H1 (cell line): ENCODE data around the gene PRDX5. TPM values are rescaled to one million over a fixed set of nuclear protein-coding genes. Genes with fewer than 3 reads are reported as not detected.

Experiments
- CBX8 ChIP-seq: fragments of 300-800, 300-1000 bp; sonication (generic); IDR thresholded peaks from 2 replicates; pipeline ENCODE4 v1.7.1; 2016; ENCODE audit warnings: low read depth, low read length, borderline replicate concordance
- CREB1 ChIP-seq: IDR thresholded peaks from 2 replicates; pipeline ENCODE4 v1.6.1; 2012; ENCODE audit warnings: inconsistent platforms
- FOSL1 ChIP-seq: IDR thresholded peaks from 2 replicates; pipeline ENCODE4 v1.6.1; 2011; ENCODE audit warnings: mild to moderate bottlenecking, low read depth, low read length, moderate library complexity; ENCODE audit not compliant: insufficient read depth
- KDM5A ChIP-seq: fragments of 200-600 bp; IDR thresholded peaks from 2 replicates; pipeline ENCODE4 v1.7.1; 2012; ENCODE audit warnings: mild to moderate bottlenecking, low read length, inconsistent platforms, mixed read lengths
- MAFK ChIP-seq: IDR thresholded peaks from 2 replicates; pipeline ENCODE4 v1.6.1; 2012; ENCODE audit warnings: low read depth, mild to moderate bottlenecking, improper control_type of control experiment, low read length
- NANOG ChIP-seq: IDR thresholded peaks from 2 replicates; pipeline ENCODE4 v1.6.1; 2011; ENCODE audit warnings: low read length, low read depth, mild to moderate bottlenecking, inconsistent platforms; ENCODE audit not compliant: insufficient read depth, poor library complexity, severe bottlenecking
- POLR2A ChIP-seq, 2 experiments: IDR thresholded peaks; 1 replicate in 1 of 2; 2 replicates in 1 of 2; pipeline ENCODE4 v1.6.1; 2011; ENCODE audit warnings: low read depth in 2 of 2, low read length in 2 of 2, mild to moderate bottlenecking in 2 of 2; ENCODE audit errors: control extremely low read depth in 1 of 2
- POLR2AphosphoS5 ChIP-seq: IDR thresholded peaks from 2 replicates; pipeline ENCODE4 v1.6.1; 2011; ENCODE audit warnings: low read depth, low read length
- RBBP5 ChIP-seq: IDR thresholded peaks from 2 replicates; pipeline ENCODE4 v1.7.1; 2012; ENCODE audit warnings: low read depth, mild to moderate bottlenecking, inconsistent platforms, low read length, moderate library complexity, borderline replicate concordance
- RXRA ChIP-seq: IDR thresholded peaks from 2 replicates; pipeline ENCODE4 v1.6.1; 2011; ENCODE audit warnings: low read depth, mild to moderate bottlenecking, low read length, moderate library complexity; ENCODE audit not compliant: insufficient read depth
- SIN3A ChIP-seq, 2 experiments: IDR thresholded peaks in 1 of 2; conservative IDR thresholded peaks in 1 of 2; 2 replicates each; pipeline ENCODE4 v1.6.1; 2011 to 2012; ENCODE audit warnings: low read length in 2 of 2, improper control_type of control experiment in 1 of 2, low read depth in 1 of 2, mild to moderate bottlenecking in 1 of 2
- SIRT6 ChIP-seq: IDR thresholded peaks from one replicate; pipeline ENCODE4 v1.7.1; 2012; ENCODE audit warnings: low read length, inconsistent platforms
- SP4 ChIP-seq: IDR thresholded peaks from 2 replicates; pipeline ENCODE4 v1.6.1; 2012; ENCODE audit warnings: low read length, inconsistent platforms
- TAF7 ChIP-seq: optimal IDR thresholded peaks from 2 replicates; pipeline ENCODE3; 2011; ENCODE audit warnings: low read depth, mild to moderate bottlenecking, inconsistent platforms, low read length, moderate library complexity, borderline replicate concordance
- TBP ChIP-seq: IDR thresholded peaks from 2 replicates; pipeline ENCODE4 v1.6.1; 2011; ENCODE audit warnings: low read depth, low read length, improper control_type of control experiment
- polyA plus RNA-seq, 7 experiments: library from polyadenylated mRNA; depleted of rRNA in 3 of 7; stranded (reverse) in 5 of 7; unstranded in 2 of 7; fragments of >200 nt in 5 of 7; fragments of 200-250 nt in 2 of 7; gene quantifications; 1 replicate in 5 of 7; 2 replicates in 1 of 7; 4 replicates in 1 of 7; pipeline versions ENCODE4 v1.2.1 to v1.2.3, GENCODE V29; 2011 to 2013; ENCODE audit warnings: missing spikeins in 2 of 7, mixed read lengths in 2 of 7
- total RNA-seq: library from RNA; stranded (reverse); fragmentation: NEBNext Ultra II Directional; extraction: Animal tissue kit (Norgen Biotek cat#: 25700); gene quantifications from 2 replicates; pipeline ENCODE4 v1.2.1, GENCODE V29; 2021
- TF ChIP-seq, protein P1 (sequence below): IDR thresholded peaks from 2 replicates; pipeline ENCODE4 v1.6.1; 2012; ENCODE audit warnings: low read length, inconsistent platforms
- TF ChIP-seq, protein P2 (sequence below): IDR thresholded peaks from 2 replicates; pipeline ENCODE4 v1.6.1; 2012; ENCODE audit warnings: inconsistent platforms

Gene PRDX5
- total and polyA plus RNA-seq, 2 of the 8 experiments (the other 6 are each of a cell fraction or from before 2014, with no cell fraction given), result 201 to 582 TPM

DNA sequence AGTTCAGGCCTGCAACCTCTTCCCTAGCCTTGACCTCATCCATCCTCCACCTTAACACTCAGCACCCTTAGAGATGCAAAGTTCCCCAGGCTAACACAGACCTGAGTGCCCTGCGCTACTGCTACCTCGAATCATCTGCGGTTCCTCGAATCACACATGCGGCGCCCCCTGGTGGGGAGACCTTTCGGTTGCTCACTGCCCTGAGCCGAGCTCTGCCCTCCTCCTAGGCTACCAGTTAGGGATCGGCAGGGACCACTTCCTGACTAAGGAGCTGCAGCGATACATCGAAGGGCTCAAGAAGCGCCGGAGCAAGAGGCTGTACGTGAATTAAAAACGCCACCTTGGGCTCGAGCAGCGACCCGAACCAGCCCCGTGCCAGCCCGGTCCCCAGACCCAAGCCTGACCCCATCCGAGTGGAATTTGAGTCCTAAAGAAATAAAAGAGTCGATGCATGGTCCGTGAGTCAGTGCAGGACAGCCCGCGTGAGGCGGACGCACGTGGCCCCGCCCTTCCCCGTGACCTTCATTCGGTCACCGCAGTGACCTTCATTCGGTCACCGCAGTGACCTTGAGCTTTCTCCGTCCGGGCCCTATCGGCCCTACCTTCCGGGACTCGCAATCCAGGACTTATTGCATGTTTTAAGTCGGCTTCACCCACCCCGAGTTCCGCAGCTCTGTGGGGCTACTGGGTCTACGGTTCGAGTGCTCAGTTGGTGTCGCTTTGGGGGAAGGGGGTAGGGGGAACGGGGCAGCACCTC lies 13.4 kb upstream of the PRDX5 start (continued):
- TF ChIP-seq POLR2A (IDR thresholded peaks at IDR 0.05; ENCODE audit: control extremely low read depth in 1 of 2, low read depth in 2 of 2, low read length in 2 of 2), result peak in 1 of 2 experiments; percentile 95; a peak in 2 of 3 replicates
- 0 out of 2 replicates have a peak, but pooled peaks have one; percentile 25 for TF ChIP-seq CREB1
- TF ChIP-seq TBP, result peak; percentile 60
- TF ChIP-seq RXRA, result no peak
- TF ChIP-seq SP4, result peak; percentile 39; the same call in 1 of the 2 replicates
- no peak for TF ChIP-seq CBX8
- peak; percentile 58 to 80; a peak in 1 of 4 replicates for TF ChIP-seq SIN3A (conservative IDR thresholded peaks at IDR 0.05 in 1 of 2, IDR thresholded peaks at IDR 0.05 in 1 of 2; ENCODE audit: low read depth in 1 of 2, low read length in 2 of 2)
- no peak for TF ChIP-seq KDM5A
- TF ChIP-seq NANOG, result peak; percentile 35
- TF ChIP-seq SIRT6, result no peak
- TF ChIP-seq, protein P1, sequence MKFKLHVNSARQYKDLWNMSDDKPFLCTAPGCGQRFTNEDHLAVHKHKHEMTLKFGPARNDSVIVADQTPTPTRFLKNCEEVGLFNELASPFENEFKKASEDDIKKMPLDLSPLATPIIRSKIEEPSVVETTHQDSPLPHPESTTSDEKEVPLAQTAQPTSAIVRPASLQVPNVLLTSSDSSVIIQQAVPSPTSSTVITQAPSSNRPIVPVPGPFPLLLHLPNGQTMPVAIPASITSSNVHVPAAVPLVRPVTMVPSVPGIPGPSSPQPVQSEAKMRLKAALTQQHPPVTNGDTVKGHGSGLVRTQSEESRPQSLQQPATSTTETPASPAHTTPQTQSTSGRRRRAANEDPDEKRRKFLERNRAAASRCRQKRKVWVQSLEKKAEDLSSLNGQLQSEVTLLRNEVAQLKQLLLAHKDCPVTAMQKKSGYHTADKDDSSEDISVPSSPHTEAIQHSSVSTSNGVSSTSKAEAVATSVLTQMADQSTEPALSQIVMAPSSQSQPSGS, result 0 out of 2 replicates have a peak, but pooled peaks have one; percentile 39
- TF ChIP-seq, protein P2, sequence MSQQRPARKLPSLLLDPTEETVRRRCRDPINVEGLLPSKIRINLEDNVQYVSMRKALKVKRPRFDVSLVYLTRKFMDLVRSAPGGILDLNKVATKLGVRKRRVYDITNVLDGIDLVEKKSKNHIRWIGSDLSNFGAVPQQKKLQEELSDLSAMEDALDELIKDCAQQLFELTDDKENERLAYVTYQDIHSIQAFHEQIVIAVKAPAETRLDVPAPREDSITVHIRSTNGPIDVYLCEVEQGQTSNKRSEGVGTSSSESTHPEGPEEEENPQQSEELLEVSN, result 0 out of 2 replicates have a peak, but pooled peaks have one; percentile 48
- TF ChIP-seq FOSL1, result no peak
- TF ChIP-seq TAF7, result peak; percentile 34
- TF ChIP-seq MAFK, result no peak
- peak; percentile 80 for TF ChIP-seq POLR2AphosphoS5
- peak; percentile 39; the same call in 1 of the 2 replicates for TF ChIP-seq RBBP5
